Measurements from ENCODE around the gene SLX9.

The SLX9 gene

DNA sequence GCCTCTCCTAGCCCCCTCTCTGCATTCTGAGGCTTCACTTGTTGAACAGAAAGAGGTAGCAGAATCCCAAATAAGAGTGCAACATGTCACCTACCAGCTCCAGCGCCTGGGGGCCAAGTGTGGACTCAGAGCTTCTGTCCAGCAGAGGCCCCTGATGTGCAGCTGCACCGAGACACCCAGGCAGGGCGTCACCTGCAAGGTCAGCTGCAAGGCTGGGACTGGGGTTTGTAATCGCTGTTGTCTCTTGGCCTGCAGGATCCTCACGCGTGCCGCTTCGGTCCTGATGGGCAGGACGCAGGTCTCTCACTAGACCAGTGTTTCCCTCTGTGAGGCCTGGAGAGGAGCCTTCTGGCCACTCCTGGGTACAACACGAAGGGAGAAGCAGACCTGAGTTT is 4.3 kb upstream of the SLX9 start:
- H3K4me3 ChIP-seq (ENCODE audit: low read depth, low read length) = no peak overlapping the region
- TF ChIP-seq, protein P1, sequence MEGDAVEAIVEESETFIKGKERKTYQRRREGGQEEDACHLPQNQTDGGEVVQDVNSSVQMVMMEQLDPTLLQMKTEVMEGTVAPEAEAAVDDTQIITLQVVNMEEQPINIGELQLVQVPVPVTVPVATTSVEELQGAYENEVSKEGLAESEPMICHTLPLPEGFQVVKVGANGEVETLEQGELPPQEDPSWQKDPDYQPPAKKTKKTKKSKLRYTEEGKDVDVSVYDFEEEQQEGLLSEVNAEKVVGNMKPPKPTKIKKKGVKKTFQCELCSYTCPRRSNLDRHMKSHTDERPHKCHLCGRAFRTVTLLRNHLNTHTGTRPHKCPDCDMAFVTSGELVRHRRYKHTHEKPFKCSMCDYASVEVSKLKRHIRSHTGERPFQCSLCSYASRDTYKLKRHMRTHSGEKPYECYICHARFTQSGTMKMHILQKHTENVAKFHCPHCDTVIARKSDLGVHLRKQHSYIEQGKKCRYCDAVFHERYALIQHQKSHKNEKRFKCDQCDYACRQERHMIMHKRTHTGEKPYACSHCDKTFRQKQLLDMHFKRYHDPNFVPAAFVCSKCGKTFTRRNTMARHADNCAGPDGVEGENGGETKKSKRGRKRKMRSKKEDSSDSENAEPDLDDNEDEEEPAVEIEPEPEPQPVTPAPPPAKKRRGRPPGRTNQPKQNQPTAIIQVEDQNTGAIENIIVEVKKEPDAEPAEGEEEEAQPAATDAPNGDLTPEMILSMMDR (IDR thresholded peaks at IDR 0.05; ENCODE audit: low read depth, low read length, missing control alignments) = no peak

DNA sequence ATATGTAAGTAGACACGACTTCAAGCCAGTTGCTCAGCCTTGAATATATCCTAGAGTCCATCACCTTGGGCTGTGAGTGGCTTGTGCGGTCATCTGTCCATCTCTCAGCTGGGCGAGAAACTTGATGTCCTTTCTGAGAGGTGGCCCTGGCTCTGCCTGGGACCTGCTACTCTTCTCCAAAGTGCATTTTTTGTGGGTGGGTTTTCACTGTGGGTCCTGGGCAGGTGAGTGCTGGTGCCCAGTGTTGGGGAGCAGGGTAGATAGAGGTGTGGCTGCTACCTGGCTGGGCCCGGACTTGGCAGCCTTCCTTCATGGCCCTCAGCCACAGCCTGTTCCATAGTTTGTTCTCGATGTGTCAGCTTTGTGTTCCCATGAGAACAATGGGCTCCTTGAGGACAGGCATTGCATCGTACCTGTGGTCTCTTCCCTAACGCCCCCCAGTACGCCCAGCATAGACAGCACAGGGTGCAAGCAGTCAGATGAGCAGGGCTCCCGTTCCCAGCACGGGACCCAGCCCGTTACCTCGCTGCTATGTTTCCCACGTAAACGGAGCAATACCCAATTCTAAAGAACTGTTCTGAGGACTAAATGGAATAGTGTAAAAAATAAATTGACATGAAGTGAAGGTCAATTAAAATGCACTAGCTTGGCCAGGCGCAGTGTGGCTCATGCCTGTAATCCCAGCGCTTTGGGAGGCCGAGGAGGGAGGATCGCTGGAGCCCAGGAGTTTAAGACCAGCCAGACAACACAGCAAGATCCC is 877 bp upstream of the SLX9 start:
- TF ChIP-seq, protein P1 (IDR thresholded peaks at IDR 0.05; ENCODE audit: low read depth, low read length, missing control alignments) = no peak
- DNase-seq (ENCODE audit: low read depth) = no peak
- H3K4me3 ChIP-seq (ENCODE audit: low read depth, low read length) = peak overlapping the region; percentile 96

More for the DNA sequence above, 4.3 kb upstream of the SLX9 start:
- no peak for DNase-seq (ENCODE audit: low read depth)

DNA sequence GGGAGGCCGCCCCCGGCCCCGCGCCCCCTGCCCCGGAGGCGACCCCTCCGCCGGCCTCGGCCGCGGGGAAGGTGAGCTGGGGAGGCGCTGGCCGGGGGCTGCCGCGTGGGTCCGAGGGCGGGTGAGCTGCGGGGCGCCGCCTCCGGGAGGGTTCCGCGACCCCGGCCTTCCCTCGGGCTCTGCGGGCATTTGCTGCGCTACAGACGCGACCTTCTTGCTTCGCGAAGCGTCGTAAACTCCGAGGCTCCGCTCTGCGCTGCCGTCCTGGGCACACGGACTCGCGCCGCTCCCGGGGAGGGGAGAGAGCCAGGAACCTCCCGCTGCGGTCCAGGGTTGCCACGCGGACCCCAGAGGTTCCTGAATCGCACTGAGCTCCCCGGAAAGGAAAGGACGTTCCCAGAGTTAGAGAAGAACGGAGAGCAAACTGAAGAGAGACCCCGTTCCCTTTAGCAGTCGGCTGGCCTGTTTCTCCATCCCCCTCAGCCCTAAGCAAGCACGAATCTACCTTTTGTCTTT is 345 bp downstream of the SLX9 start:
- H3K4me3 ChIP-seq (ENCODE audit: low read depth, low read length) = peak overlapping the region; percentile 96
- no peak for DNase-seq (ENCODE audit: low read depth)
- TF ChIP-seq, protein P1 (IDR thresholded peaks at IDR 0.05; ENCODE audit: low read depth, low read length, missing control alignments) = no peak

DNA sequence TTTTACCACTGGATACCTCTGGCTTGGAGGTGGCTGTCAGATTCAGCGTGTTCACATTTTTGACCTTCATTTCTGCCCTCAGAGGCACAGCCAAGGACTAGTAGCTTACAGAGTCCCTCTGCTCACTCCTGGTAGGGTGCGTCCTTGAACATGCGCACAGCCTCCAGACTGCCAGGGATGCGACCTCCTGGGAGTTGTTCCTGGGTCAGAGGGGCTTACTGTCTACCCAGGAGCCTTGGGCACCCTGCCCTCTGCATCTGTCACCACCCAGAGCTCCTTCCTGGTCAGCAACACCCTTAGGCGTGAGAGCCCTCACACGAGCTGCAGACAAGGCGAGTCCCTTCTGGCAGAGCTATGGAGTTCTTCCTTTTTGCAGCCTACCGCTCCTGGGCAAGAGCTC is 1.7 kb downstream of the SLX9 start:
- H3K4me3 ChIP-seq (ENCODE audit: low read depth, low read length) = peak overlapping the region; percentile 96; the same call in 1 of the 2 replicates
- DNase-seq (ENCODE audit: low read depth) = no peak
- TF ChIP-seq, protein P1 (IDR thresholded peaks at IDR 0.05; ENCODE audit: low read depth, low read length, missing control alignments) = no peak

DNA sequence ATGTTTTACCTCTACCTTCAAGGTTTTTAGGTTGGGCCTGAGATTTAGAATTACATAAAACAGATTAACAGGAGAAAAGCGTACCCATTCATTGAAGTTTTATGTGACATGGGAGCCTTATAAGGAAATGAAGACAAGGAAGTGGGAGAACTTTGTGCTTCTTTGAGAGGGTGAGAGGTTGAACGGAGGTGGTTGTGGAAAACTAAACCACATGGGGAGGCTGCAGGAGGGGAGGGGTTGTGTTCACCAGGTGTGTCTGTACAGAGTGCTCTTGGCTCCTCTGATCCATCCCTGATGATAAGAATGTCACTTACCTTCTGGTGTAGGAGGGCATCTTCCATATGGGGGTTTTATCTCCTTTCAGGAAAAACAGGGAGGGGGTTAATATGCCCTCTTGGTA is 2.7 kb downstream of the SLX9 start:
- no peak overlapping the region for H3K4me3 ChIP-seq (ENCODE audit: low read depth, low read length)
- no peak for DNase-seq (ENCODE audit: low read depth)
- TF ChIP-seq, protein P1 (IDR thresholded peaks at IDR 0.05; ENCODE audit: low read depth, low read length, missing control alignments) = no peak

DNA sequence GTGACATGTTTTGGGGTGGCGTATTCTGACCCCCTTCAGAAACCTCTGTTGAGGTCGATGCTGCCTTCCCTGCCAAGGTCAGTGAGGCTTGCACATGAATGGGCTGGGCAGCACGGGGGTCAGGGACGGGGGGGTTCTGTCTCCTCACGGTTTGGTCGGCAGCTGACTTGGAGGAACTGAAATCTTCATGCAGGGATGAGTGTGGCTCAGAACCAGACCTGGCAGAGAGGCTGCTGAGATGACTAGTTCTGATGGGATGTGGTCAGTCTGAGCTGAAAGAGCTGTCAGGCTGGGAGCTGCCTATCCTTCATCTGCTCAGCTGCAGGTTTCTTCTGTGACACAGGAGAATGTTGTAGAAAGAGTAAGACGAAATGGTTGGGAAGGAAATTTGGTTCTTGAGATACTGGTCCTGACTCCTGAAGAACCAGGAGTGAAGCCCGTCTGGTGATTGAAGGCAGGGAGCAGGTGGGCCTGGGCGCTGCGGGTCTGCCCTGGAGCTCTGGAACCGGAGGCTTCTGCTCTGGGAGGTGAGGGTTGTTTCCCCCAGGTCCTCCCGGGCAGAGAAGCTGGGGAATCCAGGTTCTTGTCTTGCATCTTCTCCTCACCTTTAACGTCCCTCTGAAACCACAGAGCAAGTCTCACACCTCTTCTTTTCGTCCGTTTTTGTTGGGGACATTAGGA is 3.3 kb downstream of the SLX9 start:
- TF ChIP-seq, protein P1 (IDR thresholded peaks at IDR 0.05; ENCODE audit: low read depth, low read length, missing control alignments) = no peak
- no peak overlapping the region for H3K4me3 ChIP-seq (ENCODE audit: low read depth, low read length)
- DNase-seq (ENCODE audit: low read depth) = no peak

Measured in GM12864 (cell line).